Prostate gland (tissue), 2 donors: ENCODE results near the gene SUCLG2. TPM values are rescaled to one million over a fixed set of nuclear protein-coding genes. Genes with fewer than 3 reads are reported as not detected.

ENCODE experiments used
- DNase-seq: peaks from one replicate; pipeline ENCODE4 v3.0.0-alpha.2; 2019; ENCODE audit warnings: low spot score
- H3K27ac ChIP-seq, 2 donors: fragments of 200-600 bp; sonication (generic); 2 replicates each; pipeline ENCODE4 v1.5.1; 2017 to 2019
- H3K27me3 ChIP-seq: fragments of 200-600 bp; sonication (generic); replicated peaks from 2 replicates; pipeline ENCODE4 v1.5.1; 2019; ENCODE audit not compliant: insufficient read depth
- H3K36me3 ChIP-seq, 2 donors: fragments of 200-600 bp; sonication (generic); 1 replicate in 1 of 2; 2 replicates in 1 of 2; pipeline versions ENCODE4 v1.5.1 to v1.8.1; 2017 to 2019
- H3K4me1 ChIP-seq: fragments of 200-600 bp; sonication (generic); replicated peaks from 2 replicates; pipeline ENCODE4 v1.5.1; 2019
- H3K4me3 ChIP-seq, 2 donors: fragments of 200-600 bp; sonication (generic); 2 replicates each; pipeline ENCODE4 v1.5.1; 2017 to 2019
- H3K9me3 ChIP-seq: fragments of 200-600 bp; sonication (generic); 2 replicates; pipeline ENCODE4 v1.5.1; 2017
- POLR2A ChIP-seq: fragments of 450-650 bp; IDR thresholded peaks from one replicate; pipeline ENCODE4 v1.6.1; 2016; ENCODE audit warnings: antibody characterized with exemption, mild to moderate bottlenecking
- POLR2AphosphoS5 ChIP-seq: sonication (generic); formaldehyde crosslinking; IDR thresholded peaks from one replicate; pipeline ENCODE4 v1.6.1; 2017; ENCODE audit warnings: antibody characterized with exemption
- WGBS: methylation state at CpG from one replicate; pipeline ENCODE4 v1.1.5; 2018; 5-methylcytosine and 5-hydroxymethylcytosine counted together
- intact Hi-C: fragments of 100-400 bp; cut with DNase I; formaldehyde crosslinking; loops from one replicate; pipeline ENCODE4 v1.14.2; 2022
- total RNA-seq, 2 donors: library from RNA; depleted of rRNA; stranded (reverse); fragments of >200 nt; gene quantifications; one replicate each; pipeline ENCODE4 v1.1.0, GENCODE V29; 2016
- TF ChIP-seq, protein P1 (sequence below), 4 experiments: fragments of 200-600 bp in 2 of 4; fragments of 450-650 bp in 2 of 4; sonication (generic) in 2 of 4; IDR thresholded peaks; 1 replicate in 3 of 4; 2 replicates in 1 of 4; pipeline ENCODE4 v1.5.1; 2016 to 2019; ENCODE audit warnings: antibody characterized with exemption in 4 of 4, mild to moderate bottlenecking in 2 of 4, moderate library complexity in 2 of 4

Gene SUCLG2
- total RNA-seq, 2 donors from 2014 or later = 33.2 to 65.4 TPM

GRCh38 chr3:67405193-67405592, 249.2 kb downstream of the SUCLG2 start:
- TF ChIP-seq POLR2AphosphoS5 = no peak
- TF ChIP-seq, protein P1, sequence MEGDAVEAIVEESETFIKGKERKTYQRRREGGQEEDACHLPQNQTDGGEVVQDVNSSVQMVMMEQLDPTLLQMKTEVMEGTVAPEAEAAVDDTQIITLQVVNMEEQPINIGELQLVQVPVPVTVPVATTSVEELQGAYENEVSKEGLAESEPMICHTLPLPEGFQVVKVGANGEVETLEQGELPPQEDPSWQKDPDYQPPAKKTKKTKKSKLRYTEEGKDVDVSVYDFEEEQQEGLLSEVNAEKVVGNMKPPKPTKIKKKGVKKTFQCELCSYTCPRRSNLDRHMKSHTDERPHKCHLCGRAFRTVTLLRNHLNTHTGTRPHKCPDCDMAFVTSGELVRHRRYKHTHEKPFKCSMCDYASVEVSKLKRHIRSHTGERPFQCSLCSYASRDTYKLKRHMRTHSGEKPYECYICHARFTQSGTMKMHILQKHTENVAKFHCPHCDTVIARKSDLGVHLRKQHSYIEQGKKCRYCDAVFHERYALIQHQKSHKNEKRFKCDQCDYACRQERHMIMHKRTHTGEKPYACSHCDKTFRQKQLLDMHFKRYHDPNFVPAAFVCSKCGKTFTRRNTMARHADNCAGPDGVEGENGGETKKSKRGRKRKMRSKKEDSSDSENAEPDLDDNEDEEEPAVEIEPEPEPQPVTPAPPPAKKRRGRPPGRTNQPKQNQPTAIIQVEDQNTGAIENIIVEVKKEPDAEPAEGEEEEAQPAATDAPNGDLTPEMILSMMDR (IDR thresholded peaks at IDR 0.05) = no peak
- no peak for TF ChIP-seq POLR2A
- Histone ChIP-seq H3K27me3 (no peaks in the 10 kb centered on the region), H3K9me3 (no peaks in the 10 kb centered on the region), H3K36me3 (no peaks in the 10 kb centered on the region), H3K27ac (no peak overlapping the region), H3K4me1 (no peaks in the 10 kb centered on the region), H3K4me3 (no peak overlapping the region)
- intact Hi-C loops = no loop called here
- no peak for DNase-seq

GRCh38 chr3:67402873-67403272, 251.5 kb downstream of the SUCLG2 start:
- Histone ChIP-seq H3K4me1 (no peaks in the 10 kb centered on the region), H3K9me3 (no peaks in the 10 kb centered on the region), H3K27me3 (no peaks in the 10 kb centered on the region), H3K4me3 (no peak overlapping the region), H3K27ac (no peak overlapping the region), H3K36me3 (no peaks in the 10 kb centered on the region)
- 71% methylated on average over 3 of the region's 3 CpGs for WGBS
- no peak for DNase-seq
- TF ChIP-seq POLR2AphosphoS5 (no peak), POLR2A (no peak)
- TF ChIP-seq, protein P1 (IDR thresholded peaks at IDR 0.05) = no peak
- intact Hi-C loops = no loop called here

- Histone ChIP-seq H3K36me3 (no peaks in the 10 kb centered on the region), H3K9me3 (no peaks in the 10 kb centered on the region), H3K27me3 (no peaks in the 10 kb centered on the region), H3K4me1 (no peaks in the 10 kb centered on the region), H3K27ac (no peak overlapping the region), H3K4me3 (no peak overlapping the region)
- intact Hi-C loops = no loop called here
- no peak for DNase-seq
- TF ChIP-seq, protein P1 (IDR thresholded peaks at IDR 0.05) = no peak
- TF ChIP-seq POLR2A = no peak
- TF ChIP-seq POLR2AphosphoS5 = no peak
- 85% methylated on average over 3 of the region's 3 CpGs for WGBS
Measured at GRCh38 chr3:67401921-67402320, 252.5 kb downstream of the SUCLG2 start.

GRCh38 chr3:67400476-67400875, 253.9 kb downstream of the SUCLG2 start:
- 92% methylated on average over 6 of the region's 6 CpGs for WGBS
- TF ChIP-seq, protein P1 (IDR thresholded peaks at IDR 0.05) = no peak
- TF ChIP-seq POLR2AphosphoS5 = no peak
- no peak for TF ChIP-seq POLR2A
- H3K27ac ChIP-seq = no peak overlapping the region
- intact Hi-C loops = no loop called here
- no peak for DNase-seq
- no peaks in the 10 kb centered on the region for H3K27me3 ChIP-seq
- no peak overlapping the region for H3K4me3 ChIP-seq
- H3K36me3 ChIP-seq = no peaks in the 10 kb centered on the region
- no peaks in the 10 kb centered on the region for H3K9me3 ChIP-seq
- no peaks in the 10 kb centered on the region for H3K4me1 ChIP-seq

GRCh38 chr3:67389176-67389575, 265.2 kb downstream of the SUCLG2 start:
- H3K4me1 ChIP-seq = no peaks in the 10 kb centered on the region
- no peaks in the 10 kb centered on the region for H3K36me3 ChIP-seq
- H3K27ac ChIP-seq = no peak overlapping the region
- WGBS = 91% methylated on average over 2 of the region's 2 CpGs
- H3K27me3 ChIP-seq = no peaks in the 10 kb centered on the region
- intact Hi-C loops = no loop called here
- TF ChIP-seq, protein P1 (IDR thresholded peaks at IDR 0.05) = no peak
- TF ChIP-seq POLR2AphosphoS5 = no peak
- TF ChIP-seq POLR2A = no peak
- H3K4me3 ChIP-seq = no peak overlapping the region
- H3K9me3 ChIP-seq = no peaks in the 10 kb centered on the region
- no peak for DNase-seq
